Stimulated activated CD8-positive, alpha-beta memory T cell treated with anti-CD3 and anti-CD28 coated beads, Interleukin-12 subunit alpha, Interleukin-12 subunit beta, amount 100 ng/mL, for 1 hour (primary cell): ENCODE data around the gene PITX2.

Source experiments
- DNase-seq: peaks from one replicate; pipeline ENCODE4 v3.0.0-alpha.2; 2020; ENCODE audit warnings: low read depth

Gene PITX2

DNA sequence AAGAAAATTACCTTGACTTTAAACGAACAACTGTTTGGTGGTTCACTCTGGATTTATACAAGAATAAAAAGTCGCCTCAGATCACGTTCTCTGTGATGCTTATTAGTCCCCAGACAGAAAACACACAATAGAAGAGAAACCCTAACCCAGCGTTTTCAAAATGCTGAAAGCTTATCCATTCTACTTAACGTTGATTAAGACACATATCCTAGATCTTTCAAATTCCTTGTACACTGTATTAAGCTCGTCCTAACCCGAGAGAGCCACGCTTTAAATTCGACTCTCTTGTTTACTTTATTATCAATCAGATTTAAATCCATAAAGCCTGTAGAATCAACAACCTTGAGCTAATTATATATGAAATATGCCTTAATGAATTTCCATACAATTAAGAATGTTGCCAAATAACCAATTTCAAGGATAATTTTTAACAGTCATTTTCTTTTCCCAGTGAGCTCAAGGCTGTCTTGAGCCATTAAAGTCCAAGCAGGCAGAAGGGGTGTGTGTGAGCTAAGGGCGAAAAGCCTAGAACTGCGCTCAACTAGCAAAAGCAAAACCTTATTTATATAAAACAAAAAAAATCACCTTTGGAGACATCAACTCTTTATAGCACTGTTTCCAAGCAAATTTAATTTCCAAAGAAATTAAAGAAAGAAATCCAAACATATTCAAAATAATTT, 981 bp upstream of the PITX2 start:
- DNase-seq = no peak

DNA sequence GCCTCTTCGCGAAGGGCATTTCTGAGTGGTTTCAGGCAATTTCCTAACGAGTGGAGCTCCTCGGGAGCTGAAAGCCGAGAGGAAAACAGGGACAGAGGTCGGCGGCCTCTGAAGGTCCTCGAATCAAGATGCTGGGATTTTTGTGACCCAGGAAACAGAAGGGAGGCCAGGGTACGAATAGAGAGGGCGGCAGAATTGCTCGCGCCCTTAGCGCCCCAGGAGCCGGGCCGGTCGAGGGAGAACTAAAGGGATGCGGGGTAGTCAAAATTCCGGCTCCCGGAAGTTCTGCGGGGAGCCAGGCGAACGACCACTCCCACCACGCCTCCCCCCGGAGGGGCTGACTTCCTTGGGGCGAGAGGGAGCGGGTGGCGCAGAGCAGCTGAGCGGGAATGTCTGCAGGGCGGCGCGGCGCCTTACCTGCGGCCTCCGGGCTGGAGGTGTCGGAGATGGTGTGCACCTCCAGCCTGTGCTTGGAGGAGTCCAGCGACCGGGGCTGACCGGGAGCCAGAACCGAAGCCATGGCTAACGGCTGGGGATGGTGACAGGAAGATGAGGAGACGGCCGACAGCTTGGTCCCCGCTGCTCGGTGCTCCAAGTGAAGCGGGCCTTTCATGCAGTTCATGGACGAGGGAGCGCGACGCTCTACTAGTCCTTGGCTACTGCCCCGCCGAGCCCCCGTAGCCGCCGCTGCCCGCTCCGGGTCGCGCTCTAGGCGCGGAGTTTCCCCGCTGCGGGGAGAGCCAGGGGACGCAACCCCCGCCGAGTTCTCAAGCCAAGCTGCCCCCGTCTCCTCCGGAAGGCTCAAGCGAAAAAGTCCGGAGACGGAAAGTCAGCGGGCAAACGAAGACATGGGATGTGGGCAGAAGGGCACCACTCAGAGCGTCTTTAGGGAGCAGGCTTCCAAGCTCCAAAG, 782 bp downstream of the PITX2 start:
- DNase-seq = no peak

DNA sequence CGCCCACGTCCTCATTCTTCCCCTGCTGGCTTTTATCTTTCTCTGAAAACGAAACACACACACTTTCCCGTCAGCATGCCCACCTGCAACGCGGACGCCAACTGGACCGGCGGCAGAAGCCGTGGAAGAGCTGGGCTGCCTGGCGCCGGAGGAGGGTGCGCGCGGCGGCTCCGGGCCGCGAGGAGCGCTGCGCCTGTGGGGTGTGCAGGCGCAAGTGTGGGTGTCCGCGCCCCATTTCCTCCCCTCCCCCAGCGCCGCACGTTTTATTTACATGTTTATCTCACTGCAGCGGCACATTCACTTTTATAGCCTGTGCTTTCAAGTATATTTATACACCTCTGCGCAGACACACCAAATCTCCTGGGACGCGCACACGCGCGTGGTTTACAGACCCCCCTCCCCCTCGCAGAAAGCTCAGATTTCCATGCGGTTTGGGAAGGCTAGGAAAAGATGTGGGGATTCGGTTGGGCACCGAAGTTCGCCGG, 1.5 kb downstream of the PITX2 start:
- DNase-seq = no peak

DNA sequence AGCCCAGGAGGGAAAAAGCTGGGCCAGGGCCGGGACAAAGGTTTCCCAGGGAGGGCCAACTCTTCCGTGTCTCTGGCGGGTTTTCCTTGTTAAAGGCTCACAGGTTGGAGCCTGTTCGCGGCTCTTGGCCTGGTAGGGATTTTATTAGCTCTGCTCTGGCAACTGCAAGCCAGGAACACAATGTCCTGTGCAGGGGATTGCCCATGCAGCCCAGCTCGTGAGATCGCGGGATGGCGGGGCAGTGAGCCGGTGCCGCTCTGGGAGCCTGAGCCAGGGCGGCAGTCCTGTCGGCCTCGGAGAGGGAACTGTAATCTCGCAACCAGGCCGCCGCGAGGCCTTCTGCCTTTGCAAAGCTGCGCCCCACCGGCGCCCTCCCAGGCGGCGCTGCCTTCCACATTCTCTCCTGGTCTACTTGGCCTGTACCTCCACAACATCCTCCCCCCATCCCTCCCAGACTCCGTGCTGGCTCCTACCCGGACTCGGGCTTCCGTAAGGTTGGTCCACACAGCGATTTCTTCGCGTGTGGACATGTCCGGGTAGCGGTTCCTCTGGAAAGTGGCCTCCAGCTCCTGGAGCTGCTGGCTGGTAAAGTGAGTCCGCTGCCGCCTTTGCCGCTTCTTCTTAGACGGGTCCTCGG, 2.1 kb downstream of the PITX2 start:
- DNase-seq = no peak

DNA sequence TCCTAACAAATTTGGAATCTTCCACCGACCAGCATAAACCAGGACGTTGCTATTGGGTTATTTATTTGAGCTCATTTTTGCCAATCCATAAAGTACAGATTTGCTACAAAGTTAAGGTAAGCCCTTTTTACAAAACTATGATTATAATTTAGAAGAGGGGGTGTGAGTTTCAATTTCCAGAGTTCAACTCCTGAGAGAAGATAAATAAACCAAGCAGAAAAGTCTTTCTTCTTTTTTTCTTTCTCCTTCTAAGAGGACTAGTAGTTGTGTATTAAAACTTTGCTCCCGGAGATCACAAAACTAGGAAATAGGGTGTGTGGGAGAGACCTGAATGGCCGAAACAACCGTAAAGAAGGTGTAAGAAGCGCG, 2.6 kb downstream of the PITX2 start:
- no peak for DNase-seq

DNA sequence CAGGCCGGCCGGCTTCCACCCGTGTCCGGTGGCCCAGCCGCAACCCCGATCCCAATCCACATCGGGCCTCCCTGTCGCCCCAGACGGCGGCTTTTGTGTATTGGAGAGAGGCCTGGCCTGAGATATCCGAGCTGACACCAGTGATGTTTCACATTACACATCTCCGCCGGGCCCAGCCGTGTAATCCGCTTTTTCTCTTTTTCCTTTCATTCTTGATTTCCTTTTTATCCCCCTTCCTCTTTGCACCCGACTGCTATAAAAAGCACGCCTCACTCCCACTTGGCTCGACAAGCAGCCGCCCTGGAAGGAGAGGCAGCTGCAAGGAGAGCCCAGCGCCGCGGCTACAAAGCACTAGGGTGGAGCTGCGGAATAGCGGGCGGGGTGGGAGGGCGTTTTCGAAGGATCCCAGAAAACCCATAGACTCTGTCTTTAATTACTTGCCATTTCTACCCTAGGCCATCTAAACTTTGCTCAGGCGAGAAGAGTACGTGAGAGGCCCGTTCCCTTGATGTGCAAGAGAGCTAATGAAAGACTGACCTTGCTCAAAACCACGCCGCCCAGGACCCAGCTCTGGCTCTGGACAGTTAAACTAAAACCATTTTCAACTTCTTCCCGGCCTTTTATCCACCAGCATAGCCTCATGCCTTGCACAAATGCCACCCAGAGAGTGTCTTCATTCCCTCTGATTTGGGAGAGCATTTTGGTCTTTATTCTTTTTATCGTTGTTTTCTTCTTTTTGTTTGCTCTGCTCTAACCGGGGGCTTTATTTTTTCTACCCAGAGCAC, 3.2 kb downstream of the PITX2 start:
- no peak for DNase-seq

DNA sequence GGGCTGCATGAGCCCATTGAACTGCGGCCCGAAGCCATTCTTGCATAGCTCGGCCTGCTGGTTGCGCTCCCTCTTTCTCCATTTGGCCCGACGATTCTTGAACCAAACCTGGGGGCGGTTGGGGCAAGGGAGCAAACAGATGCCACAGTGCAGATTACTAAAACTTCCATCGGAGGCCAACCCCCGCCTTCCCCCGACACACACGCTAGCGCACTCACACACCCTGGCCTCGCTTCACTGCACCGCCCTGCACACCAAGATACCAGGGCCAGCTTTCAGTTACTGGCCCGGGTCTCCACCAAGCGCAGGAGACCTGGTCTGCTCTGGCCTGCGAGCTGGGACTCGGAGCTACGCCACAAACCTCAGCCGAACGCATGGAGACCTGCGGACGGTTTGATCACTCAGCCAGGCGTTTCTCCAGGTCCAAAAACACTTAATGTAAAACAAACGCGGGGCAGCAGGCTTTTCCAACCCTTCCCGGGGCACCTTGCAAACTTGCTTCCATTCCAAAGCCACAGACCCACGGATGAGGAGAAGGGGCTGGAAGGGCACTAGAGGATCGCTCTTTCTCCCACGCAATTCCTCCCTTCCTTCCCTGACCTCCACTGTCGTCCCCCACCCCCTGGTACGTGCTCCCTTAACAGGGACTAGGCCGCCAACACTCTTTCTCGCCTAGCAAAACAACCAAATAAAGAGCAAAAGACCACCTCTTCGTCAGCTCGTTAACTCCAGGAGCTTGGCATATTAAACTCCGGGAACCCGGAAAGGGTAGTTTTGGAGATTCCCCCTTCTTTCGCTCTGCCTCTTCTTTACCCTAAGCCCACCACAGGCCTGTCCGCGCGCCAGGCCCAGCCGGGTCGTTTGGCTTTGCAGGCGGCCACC, 4.1 kb downstream of the PITX2 start:
- no peak for DNase-seq

DNA sequence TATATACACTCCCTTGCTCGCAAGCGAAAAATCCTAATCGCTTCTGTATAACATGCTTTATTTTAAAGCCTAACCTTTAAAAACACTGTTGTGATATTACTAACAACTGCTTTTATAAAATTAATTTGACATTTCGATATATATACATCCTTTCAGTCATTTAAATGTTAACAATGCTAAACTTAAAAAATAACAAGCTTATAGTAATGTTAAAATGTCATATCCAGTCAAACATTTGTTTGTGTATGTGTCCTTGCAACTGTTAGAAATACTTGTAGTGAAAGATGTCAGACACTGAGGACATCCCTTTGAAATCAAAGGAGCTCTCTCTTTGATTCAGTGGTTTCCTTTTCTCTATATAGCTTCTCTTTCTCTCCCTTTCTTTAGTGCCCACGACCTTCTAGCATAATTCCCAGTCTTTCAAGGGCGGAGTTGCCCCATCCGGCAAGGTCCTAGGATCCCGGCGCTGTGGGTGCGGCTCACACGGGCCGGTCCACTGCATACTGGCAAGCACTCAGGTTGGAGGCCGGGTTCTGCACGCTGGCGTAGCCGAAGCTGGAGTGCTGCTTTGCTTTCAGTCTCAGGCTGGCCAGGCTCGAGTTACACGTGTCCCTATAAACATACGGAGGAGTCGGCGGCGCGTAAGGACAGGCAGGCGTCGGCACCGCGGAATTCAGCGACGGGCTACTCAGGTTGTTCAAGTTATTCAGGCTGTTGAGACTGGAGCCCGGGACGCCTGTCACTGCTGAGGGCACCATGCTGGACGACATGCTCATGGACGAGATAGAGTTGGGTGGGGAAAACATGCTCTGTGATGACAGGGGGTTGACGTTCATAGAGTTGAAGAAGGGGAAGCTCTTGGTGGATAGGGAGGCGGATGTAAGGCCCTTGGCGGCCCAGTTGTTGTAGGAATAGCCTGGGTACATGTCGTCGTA, 5.0 kb downstream of the PITX2 start:
- DNase-seq = no peak

DNA sequence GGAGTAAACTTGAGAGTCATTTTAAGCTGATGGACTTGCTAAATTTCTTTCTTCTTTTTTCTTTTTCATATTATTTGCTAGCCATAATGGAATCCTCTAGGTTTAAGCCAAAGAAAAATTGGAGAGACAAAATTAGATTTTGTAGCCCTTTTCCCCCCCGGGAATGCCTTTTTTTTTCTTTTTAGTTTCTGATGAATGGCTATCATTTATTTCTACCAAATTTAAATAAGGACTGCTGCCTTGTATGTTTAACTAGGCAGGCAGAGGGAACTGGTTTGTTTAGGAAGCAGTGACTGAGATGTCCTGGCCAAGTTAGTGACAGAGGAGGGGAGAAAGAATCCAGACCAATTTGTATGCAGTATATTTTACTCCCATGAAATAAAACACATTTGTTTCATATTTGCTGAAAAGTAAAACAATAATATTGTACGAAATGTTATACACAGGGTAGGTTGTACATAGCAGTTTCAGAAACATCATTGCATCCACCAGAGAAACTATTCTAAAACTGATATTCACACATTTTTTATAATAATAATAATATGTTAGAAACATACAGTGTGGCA, 5.7 kb downstream of the PITX2 start:
- no peak for DNase-seq

DNA sequence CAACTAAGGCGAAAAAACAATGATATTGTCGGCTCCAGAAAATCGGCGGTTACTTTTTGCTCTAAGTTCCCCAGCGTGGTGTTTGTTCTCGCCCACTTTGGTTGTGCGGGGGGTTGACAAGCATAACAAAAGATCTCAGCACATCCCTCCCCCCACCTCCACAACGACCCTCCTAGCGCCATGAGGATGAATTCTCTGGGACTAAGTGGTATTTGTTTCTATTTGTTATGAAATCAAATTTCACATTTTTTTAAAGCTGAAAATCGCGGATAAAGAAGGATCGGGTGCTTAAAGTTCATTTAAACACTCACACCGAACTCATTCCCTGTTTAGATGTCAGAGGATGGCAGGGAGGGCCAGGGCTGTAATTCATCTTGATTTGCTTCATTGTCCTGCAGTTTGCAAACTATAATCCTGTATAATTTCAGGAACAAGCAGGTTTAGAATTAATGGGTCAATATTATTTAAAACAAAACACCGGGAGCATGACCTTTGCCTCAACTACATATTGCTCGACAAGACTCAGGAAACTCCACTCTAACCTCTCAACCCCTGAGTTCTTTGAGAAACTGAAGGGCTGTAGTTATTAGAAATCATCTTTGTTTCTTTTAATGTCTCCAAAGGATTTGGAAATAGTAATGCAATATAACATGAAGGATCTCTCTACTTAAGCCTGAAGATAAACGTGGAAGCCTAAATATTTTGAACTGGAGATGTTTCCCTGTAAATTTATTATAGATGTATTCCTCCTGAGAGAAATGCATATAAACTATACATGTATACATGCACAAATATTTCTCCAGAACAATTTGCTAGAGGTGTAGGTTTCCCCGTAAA, 6.4 kb downstream of the PITX2 start:
- no peak for DNase-seq

DNA sequence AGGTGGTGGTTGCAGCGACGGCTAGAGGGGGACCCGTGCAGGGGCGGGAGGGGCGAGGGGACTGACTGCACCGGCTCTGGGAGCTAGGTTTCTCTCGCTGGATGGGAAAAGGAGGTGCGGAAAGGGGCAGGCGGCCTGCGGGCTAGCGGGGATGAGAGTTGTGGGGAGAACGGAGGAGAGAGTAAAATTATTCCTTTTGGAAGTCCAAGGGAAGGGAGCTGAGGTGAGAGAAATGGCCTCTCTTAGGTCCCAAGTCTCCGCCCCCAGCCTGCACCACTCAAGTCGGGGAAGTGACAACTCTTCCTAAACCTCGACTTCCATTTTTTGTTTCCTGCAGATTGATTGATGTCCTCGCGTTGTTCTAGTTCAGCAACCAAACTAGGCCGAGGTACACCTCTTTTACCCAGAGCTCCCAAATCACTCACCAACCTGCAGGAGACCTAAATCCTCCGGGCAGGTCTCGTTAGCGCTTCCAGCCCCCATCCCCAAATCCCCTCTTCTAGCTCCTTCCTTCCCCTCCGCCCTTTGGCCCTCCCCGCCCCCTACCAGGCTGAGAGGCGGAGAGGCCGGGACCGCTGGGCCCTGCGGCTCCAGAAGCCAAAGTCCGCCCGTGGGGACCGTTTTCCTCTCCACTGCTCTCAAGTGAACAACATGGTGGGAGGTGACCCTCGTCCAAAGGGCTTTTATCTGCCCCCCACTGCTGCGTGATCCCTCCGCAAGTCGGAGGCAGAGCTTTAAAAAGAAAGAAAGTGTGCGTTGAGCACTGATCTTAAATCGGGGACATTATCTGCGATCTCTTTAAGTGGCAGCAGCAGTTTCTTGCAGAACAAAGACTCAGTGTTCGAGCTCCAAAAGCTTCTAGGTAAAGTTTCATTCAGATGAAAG, 7.3 kb downstream of the PITX2 start:
- DNase-seq = no peak

DNA sequence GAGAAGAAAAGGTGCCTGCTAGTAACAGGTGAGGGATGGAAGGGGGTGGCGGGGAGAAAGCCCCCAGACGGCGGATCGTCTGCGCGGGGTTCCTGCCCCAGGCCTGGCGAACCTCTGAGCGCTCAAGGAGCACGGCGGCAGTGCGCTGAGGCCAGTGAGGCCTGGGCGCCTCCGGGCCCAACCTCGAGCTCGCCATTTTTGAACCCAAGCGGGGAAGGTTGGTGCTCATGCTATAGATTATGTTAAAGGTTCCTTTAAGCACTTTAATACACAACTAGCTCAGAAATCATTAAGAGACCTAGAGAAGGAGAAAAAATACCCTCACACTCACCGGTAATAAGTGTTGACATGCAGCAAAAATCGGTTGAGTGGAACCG, 7.9 kb downstream of the PITX2 start:
- no peak for DNase-seq

DNA sequence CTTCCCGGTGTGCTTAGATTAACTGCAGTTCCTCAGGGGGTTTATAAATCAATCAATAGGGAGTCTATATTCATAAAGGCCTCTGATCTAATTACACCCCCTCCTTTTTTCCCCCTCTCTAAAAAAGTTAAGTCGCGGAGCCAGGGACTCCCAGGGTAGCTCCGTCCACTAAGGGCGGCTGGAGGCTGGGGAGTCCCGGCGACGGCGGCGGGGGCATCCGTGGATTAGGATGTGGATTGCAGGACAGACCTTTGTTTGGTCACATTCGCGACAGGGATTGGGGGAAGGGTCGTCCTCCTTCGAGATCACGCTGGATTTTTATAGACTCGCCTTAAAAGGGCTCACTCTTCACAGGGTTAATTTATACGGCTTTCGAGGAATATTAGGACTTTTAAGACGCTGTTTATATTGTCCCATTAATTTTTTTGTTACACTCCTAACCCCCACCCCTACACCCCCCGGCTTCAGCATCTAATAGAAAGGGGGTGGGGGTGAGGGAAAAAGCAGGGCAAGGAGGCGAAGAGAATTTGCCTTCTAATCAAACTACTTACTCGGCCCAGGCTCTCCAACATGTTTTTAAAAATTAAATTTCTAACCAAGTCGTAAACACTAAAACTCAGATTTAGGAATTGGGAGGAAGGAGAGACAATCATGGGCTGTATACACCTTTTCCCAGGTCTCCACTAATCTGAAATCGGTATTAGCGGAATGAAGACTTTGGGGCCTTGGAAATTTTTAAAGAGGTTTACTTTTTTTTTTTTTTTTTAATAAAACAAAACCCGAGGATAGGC, 8.5 kb downstream of the PITX2 start:
- DNase-seq = no peak

DNA sequence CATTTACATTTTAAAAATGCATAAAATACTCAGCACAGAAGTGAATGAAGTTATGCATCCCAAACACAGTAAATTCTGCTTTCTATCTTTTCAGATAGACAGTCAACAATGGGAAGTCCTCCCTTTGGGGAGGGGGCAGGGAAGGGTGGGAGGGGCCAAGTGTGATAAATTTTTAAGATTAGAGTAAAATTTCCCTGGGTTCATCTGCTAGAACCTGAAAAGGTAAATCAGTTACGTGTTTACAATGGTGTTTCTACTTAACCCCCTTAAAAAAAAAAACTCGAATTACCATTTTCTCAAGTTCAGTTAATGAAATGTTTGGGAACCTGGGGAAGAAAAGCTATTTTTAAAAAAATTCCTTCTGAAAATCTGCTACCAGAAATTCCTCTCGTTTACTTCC, 9.1 kb downstream of the PITX2 start:
- no peak for DNase-seq

DNA sequence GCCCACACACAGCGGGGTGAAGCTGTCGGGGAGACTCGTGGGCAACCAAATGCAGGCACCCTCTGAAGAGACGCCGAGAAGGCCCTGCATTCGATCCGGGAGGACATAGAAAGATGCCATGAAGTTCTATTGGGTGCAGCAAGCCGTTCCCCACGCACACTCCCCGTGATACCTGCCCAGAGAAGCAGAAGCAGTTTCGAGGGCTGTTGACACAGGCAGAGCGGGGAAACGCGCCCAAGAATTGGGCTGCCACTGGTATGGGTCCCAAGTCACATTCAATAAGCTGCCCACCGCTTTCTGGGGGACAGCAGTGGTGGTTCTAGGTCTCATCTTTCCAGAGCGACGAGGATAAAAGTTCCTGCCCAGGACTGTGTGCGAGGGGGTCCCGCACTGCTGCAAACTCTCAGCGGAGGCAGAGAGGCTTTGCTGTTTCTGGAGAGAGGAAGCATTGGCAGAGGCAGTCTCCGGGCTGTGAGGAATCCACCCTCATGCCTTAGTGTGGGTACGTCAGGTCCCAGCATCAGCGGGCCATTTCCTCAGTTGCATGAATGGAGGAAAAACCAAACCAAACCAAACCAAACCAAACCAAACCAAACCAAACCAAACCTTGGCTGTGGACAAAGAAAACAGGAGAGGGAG, 10.1 kb downstream of the PITX2 start:
- no peak for DNase-seq

DNA sequence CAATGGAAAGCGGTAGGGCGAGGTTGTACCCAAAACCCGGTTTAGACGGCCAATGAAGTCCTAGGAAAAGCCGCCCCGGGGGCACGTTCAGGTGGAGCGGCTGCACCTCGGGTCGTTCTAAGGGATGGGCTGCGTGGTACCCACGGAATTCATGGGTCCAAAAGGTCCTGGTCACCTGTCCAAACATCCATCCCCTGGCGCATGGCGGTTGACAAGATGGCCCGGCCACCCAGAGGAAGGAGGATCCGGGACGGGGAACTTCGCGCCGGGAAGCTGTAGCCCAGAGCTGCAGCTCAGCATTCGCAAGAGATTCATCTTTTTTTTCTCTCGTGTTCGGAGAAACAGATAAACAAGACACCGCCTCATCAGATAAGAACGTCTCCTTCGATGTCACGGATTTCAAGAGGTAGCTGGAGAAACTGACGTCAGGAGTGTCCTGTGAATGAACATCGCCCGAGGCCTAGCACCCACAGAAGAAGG, 10.9 kb downstream of the PITX2 start:
- DNase-seq = no peak
